ENCODE results near the gene METTL16.

METTL16 gene

DNA sequence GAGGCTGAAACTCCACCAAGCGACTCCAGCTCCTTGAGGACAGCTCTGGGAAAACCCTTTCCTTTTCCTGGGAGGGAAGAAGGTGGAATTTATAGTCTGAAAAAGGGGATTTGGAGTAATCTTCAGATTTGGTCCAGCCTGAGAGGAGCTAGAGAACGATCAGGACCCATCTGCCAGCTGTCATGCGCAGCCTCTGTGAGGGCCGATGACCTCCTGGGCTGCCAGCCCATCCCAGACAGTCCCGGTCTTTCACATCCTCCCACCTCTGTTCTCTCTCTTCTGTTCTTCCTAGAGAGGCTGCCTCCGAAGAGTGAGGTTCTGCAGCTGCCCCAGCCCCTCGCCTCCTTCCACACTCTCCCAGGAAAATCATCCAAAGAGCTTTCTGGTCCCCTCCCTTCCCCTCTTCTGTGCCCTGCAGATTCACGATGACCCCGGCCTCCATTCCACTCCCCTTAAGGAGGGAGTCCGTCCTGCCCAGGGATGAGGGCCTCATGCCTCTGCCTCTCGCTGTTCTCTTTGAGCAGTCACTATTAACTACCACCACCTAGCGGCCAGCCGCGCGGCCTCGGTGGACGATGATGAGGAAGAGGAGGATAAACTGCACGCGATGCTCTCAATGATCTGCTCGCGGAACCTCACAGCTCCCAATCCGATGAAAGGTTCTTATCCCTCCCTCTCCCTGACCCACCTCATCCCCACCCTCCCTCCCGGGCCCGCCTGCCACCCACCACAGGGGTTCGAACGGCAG lies 144.8 kb downstream of the METTL16 start:
- Histone ChIP-seq H3K4me3 (no peak overlapping the region), H3K27ac (no peak overlapping the region)
- TF ChIP-seq, protein P1, sequence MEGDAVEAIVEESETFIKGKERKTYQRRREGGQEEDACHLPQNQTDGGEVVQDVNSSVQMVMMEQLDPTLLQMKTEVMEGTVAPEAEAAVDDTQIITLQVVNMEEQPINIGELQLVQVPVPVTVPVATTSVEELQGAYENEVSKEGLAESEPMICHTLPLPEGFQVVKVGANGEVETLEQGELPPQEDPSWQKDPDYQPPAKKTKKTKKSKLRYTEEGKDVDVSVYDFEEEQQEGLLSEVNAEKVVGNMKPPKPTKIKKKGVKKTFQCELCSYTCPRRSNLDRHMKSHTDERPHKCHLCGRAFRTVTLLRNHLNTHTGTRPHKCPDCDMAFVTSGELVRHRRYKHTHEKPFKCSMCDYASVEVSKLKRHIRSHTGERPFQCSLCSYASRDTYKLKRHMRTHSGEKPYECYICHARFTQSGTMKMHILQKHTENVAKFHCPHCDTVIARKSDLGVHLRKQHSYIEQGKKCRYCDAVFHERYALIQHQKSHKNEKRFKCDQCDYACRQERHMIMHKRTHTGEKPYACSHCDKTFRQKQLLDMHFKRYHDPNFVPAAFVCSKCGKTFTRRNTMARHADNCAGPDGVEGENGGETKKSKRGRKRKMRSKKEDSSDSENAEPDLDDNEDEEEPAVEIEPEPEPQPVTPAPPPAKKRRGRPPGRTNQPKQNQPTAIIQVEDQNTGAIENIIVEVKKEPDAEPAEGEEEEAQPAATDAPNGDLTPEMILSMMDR (IDR thresholded peaks at IDR 0.05) = no peak
- no peak for DNase-seq (ENCODE audit: low spot score)
